Measurements from ENCODE around the gene TLE3.
"Not testable (repeated sequence)": the region's sequence is repeated elsewhere in the genome, so short reads cannot be mapped to it uniquely, and the experiment has no call there.

The TLE3 gene

DNA sequence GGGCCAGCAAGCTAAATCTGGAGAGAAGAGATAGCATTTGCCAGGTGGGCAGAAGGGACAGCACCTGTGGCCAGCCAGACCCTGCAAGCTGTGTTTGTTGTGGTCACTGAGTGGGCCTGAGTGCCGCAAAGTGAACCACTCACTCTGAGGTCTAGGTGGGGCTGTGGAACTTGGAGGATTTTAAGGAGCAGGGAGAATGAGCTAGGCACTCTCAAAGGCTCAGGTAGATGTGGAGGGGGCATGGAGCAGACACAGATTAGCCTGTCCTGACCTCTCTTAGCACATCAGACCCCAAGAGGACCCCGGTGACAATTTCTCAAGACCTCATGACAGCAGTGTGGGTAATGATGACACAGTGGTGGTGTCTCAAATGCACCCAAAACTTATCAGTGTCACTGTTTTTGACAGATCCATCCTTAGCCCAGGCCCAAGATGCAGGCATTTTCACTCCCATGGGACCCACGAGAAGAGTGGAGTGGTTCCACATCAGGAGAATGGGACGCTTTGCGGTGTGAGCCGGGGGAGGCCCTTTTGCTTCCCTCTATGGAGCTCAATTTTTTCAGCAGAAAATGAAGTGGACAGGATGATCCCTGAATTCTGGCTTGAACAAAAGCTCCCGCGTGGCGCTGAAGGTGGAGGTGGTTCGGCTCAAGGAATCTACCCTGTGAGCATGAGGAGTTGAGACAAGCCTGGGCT, 43.8 kb upstream of the TLE3 start:
- TF ChIP-seq Cebpa-rat (IDR thresholded peaks at IDR 0.05): no peak
- Histone ChIP-seq H3K27ac (peak overlapping the region in 3 of 11 experiments; percentile 8 to 48 (median 9); a peak in 3 of 22 replicates), H3K9ac (no peak overlapping the region), H3K27me3 (peaks cover 0 to 38% (median 0%) of the 10 kb centered on the region in 11 experiments; a peak in 7 of 22 replicates), H3K4me2 (peak overlapping the region; percentile 18 to 83 (median 61)), H4K20me1 (peaks cover 0 to 14% (median 0%) of the 10 kb centered on the region in 11 experiments; a peak in 5 of 22 replicates), H3K36me3 (no peaks in the 10 kb centered on the region), H3K9me3 (replicated peaks in 1 of 11) (0 out of 22 replicates have a peak, but pooled peaks cover 0 to 4% (median 0%) of the 10 kb centered on the region in 11 experiments), H3K4me1 (peaks cover 11 to 40% (median 23%) of the 10 kb centered on the region in 10 experiments; a peak in 19 of 20 replicates), H3K4me3 (no peak overlapping the region)

- Histone ChIP-seq H3K36me3 (no peaks in the 10 kb centered on the region), H3K9ac (no peak overlapping the region), H3K27ac (0 out of 22 replicates have a peak overlapping the region, but pooled peaks of 2 of the 11 experiments have one; percentile 6 to 8), H3K4me1 (peaks cover 11 to 40% (median 23%) of the 10 kb centered on the region in 10 experiments; a peak in 19 of 20 replicates), H4K20me1 (peaks cover 0 to 14% (median 0%) of the 10 kb centered on the region in 11 experiments; a peak in 5 of 22 replicates), H3K4me3 (no peak overlapping the region), H3K9me3 (replicated peaks in 1 of 11) (0 out of 22 replicates have a peak, but pooled peaks cover 0 to 4% (median 0%) of the 10 kb centered on the region in 11 experiments), H3K4me2 (peak overlapping the region; percentile 18 to 83 (median 61)), H3K27me3 (peaks cover 0 to 36% (median 0%) of the 10 kb centered on the region in 11 experiments; a peak in 7 of 22 replicates)
- TF ChIP-seq Cebpa-rat (IDR thresholded peaks at IDR 0.05): no peak
Measured at GRCh38 chr15:70140543-70141375, 43.0 kb upstream of the TLE3 start.

DNA sequence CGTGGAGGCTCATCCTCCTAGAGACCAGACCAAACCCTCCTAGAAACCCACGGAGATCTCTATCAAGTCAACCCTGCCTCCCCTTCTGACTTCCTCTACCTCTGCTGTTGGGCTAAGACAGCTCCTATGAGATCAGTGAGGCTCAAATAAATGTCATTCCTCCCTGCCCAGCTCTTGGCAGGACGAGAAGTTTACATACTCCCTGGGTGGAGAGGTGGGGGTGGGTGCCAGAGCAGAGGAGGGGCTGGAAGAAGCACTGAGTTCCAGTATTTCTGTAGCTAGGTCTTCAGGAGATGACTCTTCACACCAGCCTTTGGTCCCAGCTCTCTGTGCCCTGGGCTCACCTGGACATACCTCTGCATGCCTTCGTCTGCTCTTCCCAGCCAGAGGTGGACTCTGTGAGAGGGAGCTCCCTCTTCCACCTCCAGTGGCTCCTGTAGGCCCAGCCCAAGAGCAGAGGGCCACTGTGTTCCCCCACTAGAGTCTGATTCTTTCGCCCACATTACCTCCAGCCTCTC, 42.4 kb upstream of the TLE3 start:
- Histone ChIP-seq H3K4me2 (peak overlapping the region in 10 of 11 experiments; percentile 18 to 83 (median 64); a peak in 16 of 22 replicates), H3K9ac (no peak overlapping the region), H3K4me1 (peaks cover 11 to 40% (median 23%) of the 10 kb centered on the region in 10 experiments; a peak in 19 of 20 replicates)

DNA sequence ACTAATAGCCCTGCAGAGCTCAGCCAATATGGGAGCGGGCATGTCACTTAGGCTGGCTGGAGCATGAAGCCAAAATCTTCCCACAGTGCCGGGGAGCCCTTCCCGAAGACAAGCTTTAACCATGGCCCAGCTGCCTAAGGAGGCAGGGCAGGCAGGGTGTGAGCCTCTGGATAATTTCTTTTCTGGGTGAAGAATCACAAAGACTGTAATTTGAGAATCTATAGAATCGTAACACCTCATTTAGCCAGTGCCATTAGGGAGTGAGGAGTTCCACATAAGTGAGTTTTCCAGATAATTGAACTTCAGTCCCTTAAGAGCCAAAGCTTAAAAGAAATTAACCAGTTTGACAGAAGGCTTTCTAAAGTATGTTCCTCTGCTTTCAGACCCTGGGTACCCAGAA, 40.2 kb upstream of the TLE3 start:
- no peak overlapping the region for H3K4me2 ChIP-seq
- H3K4me1 ChIP-seq: peaks cover 11 to 31% (median 23%) of the 10 kb centered on the region in 10 experiments; a peak in 19 of 20 replicates
- 0 out of 22 replicates have a peak, but pooled peaks cover 0 to 10% (median 0%) of the 10 kb centered on the region in 11 experiments for H3K9me3 ChIP-seq (replicated peaks in 1 of 11)
- peaks cover 0 to 14% (median 0%) of the 10 kb centered on the region in 11 experiments; a peak in 5 of 22 replicates for H4K20me1 ChIP-seq
- no peak for TF ChIP-seq Cebpa-rat (IDR thresholded peaks at IDR 0.05)
- H3K4me3 ChIP-seq: no peak overlapping the region
- H3K9ac ChIP-seq: no peak overlapping the region
- no peaks in the 10 kb centered on the region for H3K36me3 ChIP-seq
- H3K27ac ChIP-seq: no peak overlapping the region
- H3K27me3 ChIP-seq: peaks cover 0 to 25% (median 0%) of the 10 kb centered on the region in 11 experiments; a peak in 6 of 22 replicates

More for the DNA sequence above, 42.4 kb upstream of the TLE3 start:
- no peak for TF ChIP-seq Cebpa-rat (IDR thresholded peaks at IDR 0.05)
- H3K27me3 ChIP-seq: peaks cover 0 to 33% (median 0%) of the 10 kb centered on the region in 11 experiments; a peak in 6 of 22 replicates
- no peak overlapping the region for H3K27ac ChIP-seq
- H3K36me3 ChIP-seq: no peaks in the 10 kb centered on the region
- H4K20me1 ChIP-seq: peaks cover 0 to 14% (median 0%) of the 10 kb centered on the region in 11 experiments; a peak in 5 of 22 replicates
- H3K9me3 ChIP-seq (replicated peaks in 1 of 11): 0 out of 22 replicates have a peak, but pooled peaks cover 0 to 7% (median 0%) of the 10 kb centered on the region in 11 experiments
- H3K4me3 ChIP-seq: no peak overlapping the region

DNA sequence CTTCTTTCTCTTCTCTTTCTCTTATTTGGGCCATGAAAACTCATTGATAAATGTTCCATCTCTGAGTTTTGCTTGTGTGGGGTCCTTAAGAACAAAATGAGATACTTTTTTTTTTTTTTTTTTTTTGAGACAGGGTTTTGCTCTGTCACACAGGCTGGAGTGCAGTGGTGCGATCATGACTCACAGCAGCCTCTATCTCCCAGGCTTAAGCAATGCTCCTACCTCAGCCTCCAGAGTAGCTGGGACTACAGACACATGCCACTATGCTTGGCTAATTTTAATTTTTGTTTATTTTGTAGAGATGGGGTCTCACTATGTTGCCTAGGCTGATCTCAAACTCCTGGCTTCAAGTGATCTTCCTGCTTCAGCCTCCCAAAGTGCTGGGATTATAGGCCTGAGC, 39.3 kb upstream of the TLE3 start:
- peaks cover 11 to 22% (median 17%) of the 10 kb centered on the region in 10 experiments; a peak in 19 of 20 replicates for H3K4me1 ChIP-seq
- H3K36me3 ChIP-seq; H3K4me3 ChIP-seq; H3K9me3 ChIP-seq (replicated peaks in 1 of 11); H3K4me2 ChIP-seq; H3K9ac ChIP-seq; H3K27ac ChIP-seq: not testable (repeated sequence)
- peaks cover 0 to 11% (median 0%) of the 10 kb centered on the region in 11 experiments; a peak in 6 of 22 replicates for H4K20me1 ChIP-seq
- peaks cover 0 to 23% (median 0%) of the 10 kb centered on the region in 11 experiments; a peak in 4 of 22 replicates for H3K27me3 ChIP-seq

DNA sequence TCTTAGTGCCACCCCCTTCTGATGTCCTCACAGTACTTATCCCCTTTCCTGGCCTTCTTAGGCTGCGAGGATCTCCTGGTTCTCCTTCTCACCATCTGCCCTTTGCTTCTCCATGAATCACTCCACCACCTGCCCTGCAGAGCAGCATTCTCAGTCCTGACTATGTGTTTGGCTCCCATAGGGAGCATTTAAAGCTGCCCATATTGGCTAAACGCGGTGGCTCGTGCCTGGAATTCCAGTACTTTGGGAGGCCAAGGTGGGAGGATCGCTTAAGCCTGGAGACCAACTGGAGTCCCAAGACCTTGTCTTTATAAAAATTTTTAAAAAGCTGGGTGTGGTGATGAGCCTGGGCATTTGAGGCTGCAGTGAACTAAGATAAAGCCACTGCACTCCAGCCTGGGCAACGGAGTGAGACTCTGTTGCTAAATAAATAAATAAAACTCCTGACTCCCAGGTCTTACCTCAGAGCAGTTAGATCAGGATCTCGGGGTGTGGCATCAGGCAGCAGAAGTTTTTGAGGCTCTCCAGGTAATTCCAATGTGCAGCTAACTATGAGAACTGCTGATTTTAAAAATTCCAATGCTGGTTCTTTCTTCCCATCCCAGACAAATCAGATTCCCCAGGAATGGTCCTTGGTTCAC, 36.2 kb upstream of the TLE3 start:
- no peak overlapping the region for H3K4me3 ChIP-seq
- no peak for TF ChIP-seq Cebpa-rat (IDR thresholded peaks at IDR 0.05)
- H3K9me3 ChIP-seq (replicated peaks in 1 of 11): 0 out of 22 replicates have a peak, but pooled peaks cover 0 to 5% (median 0%) of the 10 kb centered on the region in 11 experiments
- H3K36me3 ChIP-seq: no peaks in the 10 kb centered on the region
- peaks cover 0 to 21% (median 0%) of the 10 kb centered on the region in 11 experiments; a peak in 3 of 22 replicates for H3K27me3 ChIP-seq
- H3K27ac ChIP-seq: no peak overlapping the region
- no peak overlapping the region for H3K4me2 ChIP-seq
- H3K4me1 ChIP-seq: no peaks in the 10 kb centered on the region
- peaks cover 0 to 11% (median 0%) of the 10 kb centered on the region in 11 experiments; a peak in 3 of 22 replicates for H4K20me1 ChIP-seq
- H3K9ac ChIP-seq: no peak overlapping the region

- no peaks in the 10 kb centered on the region for H3K36me3 ChIP-seq
- H3K9ac ChIP-seq: no peak overlapping the region
- H3K4me2 ChIP-seq: no peak overlapping the region
- H3K4me1 ChIP-seq: 0 out of 20 replicates have a peak, but pooled peaks cover 0 to 1% (median 0%) of the 10 kb centered on the region in 10 experiments
- H3K9me3 ChIP-seq (replicated peaks in 1 of 11): 0 out of 22 replicates have a peak, but pooled peaks cover 0 to 5% (median 0%) of the 10 kb centered on the region in 11 experiments
- H4K20me1 ChIP-seq: peaks cover 0 to 11% (median 0%) of the 10 kb centered on the region in 11 experiments; a peak in 3 of 22 replicates
- H3K27me3 ChIP-seq: peaks cover 0 to 15% (median 0%) of the 10 kb centered on the region in 11 experiments; a peak in 2 of 22 replicates
- no peak overlapping the region for H3K4me3 ChIP-seq
- no peak for TF ChIP-seq Cebpa-rat (IDR thresholded peaks at IDR 0.05)
- no peak overlapping the region for H3K27ac ChIP-seq
Measured at GRCh38 chr15:70133296-70133695, 35.6 kb upstream of the TLE3 start.

DNA sequence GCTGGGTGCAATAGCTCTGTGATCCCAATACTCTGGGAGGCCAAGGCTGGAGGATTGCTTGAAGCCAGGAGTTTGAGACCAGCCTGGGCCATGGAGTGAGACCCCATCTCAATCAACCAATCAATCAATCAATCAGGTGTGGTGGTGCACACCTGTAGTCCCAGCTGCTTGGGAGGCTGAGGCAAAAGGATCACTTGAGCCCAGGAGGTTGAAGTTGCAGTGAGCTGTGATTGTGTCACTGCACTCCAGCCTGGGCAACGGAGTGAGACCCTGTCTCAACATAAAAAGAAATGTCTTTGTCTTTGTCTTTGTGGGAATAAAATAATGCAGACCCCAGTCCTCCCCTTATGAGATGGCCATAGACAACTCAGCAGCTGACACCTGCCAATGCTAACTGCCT, 34.9 kb upstream of the TLE3 start:
- peaks cover 0 to 7% (median 3%) of the 10 kb centered on the region in 10 experiments; a peak in 12 of 20 replicates for H3K4me1 ChIP-seq
- no peak overlapping the region for H3K9ac ChIP-seq
- no peaks in the 10 kb centered on the region for H3K36me3 ChIP-seq
- TF ChIP-seq Cebpa-rat (IDR thresholded peaks at IDR 0.05): no peak
- H3K27me3 ChIP-seq: peaks cover 0 to 14% (median 0%) of the 10 kb centered on the region in 11 experiments; a peak in 1 of 22 replicates
- peaks cover 0 to 11% (median 0%) of the 10 kb centered on the region in 11 experiments; a peak in 3 of 22 replicates for H4K20me1 ChIP-seq
- no peak overlapping the region for H3K4me3 ChIP-seq
- H3K27ac ChIP-seq: no peak overlapping the region
- 0 out of 22 replicates have a peak, but pooled peaks cover 0 to 5% (median 0%) of the 10 kb centered on the region in 11 experiments for H3K9me3 ChIP-seq (replicated peaks in 1 of 11)
- no peak overlapping the region for H3K4me2 ChIP-seq

Data from BLaER1 treated with 17β-estradiol and CSF1 and Interleukin-3, amounts not matched to agents 10 nM and 100 nM (cell line).